Measurements from ENCODE around the gene ATXN7L1.
"Not testable (repeated sequence)": the region's sequence is repeated elsewhere in the genome, so short reads cannot be mapped to it uniquely, and the experiment has no call there.

The ATXN7L1 gene

GRCh38 chr7:105718511-105718925, 157.9 kb downstream of the ATXN7L1 start:
- TF ChIP-seq CTCF (IDR thresholded peaks at IDR 0.05; ENCODE audit: low read depth, low read length, missing control alignments): no peak
- no peak for DNase-seq (ENCODE audit: low read depth)
- H3K4me3 ChIP-seq (ENCODE audit: low read depth, low read length): no peak overlapping the region

- H3K4me3 ChIP-seq (ENCODE audit: low read depth, low read length): no peak overlapping the region
- no peak for DNase-seq (ENCODE audit: low read depth)
- no peak for TF ChIP-seq CTCF (IDR thresholded peaks at IDR 0.05; ENCODE audit: low read depth, low read length, missing control alignments)
These were observed 160.9 kb downstream of the ATXN7L1 start for GRCh38 chr7:105715528-105715927.

- DNase-seq (ENCODE audit: low read depth): no peak
- no peak for TF ChIP-seq CTCF (IDR thresholded peaks at IDR 0.05; ENCODE audit: low read depth, low read length, missing control alignments)
- H3K4me3 ChIP-seq (ENCODE audit: low read depth, low read length): no peak overlapping the region
These were observed 162.6 kb downstream of the ATXN7L1 start for GRCh38 chr7:105713488-105714465.

GRCh38 chr7:105712877-105713276, 163.5 kb downstream of the ATXN7L1 start:
- no peak for DNase-seq (ENCODE audit: low read depth)
- no peak overlapping the region for H3K4me3 ChIP-seq (ENCODE audit: low read depth, low read length)

GRCh38 chr7:105711726-105712402, 164.5 kb downstream of the ATXN7L1 start:
- no peak for DNase-seq (ENCODE audit: low read depth)
- TF ChIP-seq CTCF (IDR thresholded peaks at IDR 0.05; ENCODE audit: low read depth, low read length, missing control alignments): no peak
- no peak overlapping the region for H3K4me3 ChIP-seq (ENCODE audit: low read depth, low read length)

More at GRCh38 chr7:105712877-105713276, 163.5 kb downstream of the ATXN7L1 start:
- TF ChIP-seq CTCF (IDR thresholded peaks at IDR 0.05; ENCODE audit: low read depth, low read length, missing control alignments): no peak

GRCh38 chr7:105710720-105711119, 165.7 kb downstream of the ATXN7L1 start:
- H3K4me3 ChIP-seq (ENCODE audit: low read depth, low read length); DNase-seq (ENCODE audit: low read depth): not testable (repeated sequence)

GRCh38 chr7:105708763-105709080, 167.7 kb downstream of the ATXN7L1 start:
- DNase-seq (ENCODE audit: low read depth): no peak
- no peak for TF ChIP-seq CTCF (IDR thresholded peaks at IDR 0.05; ENCODE audit: low read depth, low read length, missing control alignments)
- no peak overlapping the region for H3K4me3 ChIP-seq (ENCODE audit: low read depth, low read length)

Measured in GM12864 (cell line).